Measurements from ENCODE around the gene TLR1.
"Not testable (repeated sequence)": the region's sequence is repeated elsewhere in the genome, so short reads cannot be mapped to it uniquely, and the experiment has no call there.

Gene TLR1

GRCh38 chr4:38806251-38806650 is 1.7 kb upstream of the TLR1 start:
- DNase-seq: not testable (repeated sequence)

DNA sequence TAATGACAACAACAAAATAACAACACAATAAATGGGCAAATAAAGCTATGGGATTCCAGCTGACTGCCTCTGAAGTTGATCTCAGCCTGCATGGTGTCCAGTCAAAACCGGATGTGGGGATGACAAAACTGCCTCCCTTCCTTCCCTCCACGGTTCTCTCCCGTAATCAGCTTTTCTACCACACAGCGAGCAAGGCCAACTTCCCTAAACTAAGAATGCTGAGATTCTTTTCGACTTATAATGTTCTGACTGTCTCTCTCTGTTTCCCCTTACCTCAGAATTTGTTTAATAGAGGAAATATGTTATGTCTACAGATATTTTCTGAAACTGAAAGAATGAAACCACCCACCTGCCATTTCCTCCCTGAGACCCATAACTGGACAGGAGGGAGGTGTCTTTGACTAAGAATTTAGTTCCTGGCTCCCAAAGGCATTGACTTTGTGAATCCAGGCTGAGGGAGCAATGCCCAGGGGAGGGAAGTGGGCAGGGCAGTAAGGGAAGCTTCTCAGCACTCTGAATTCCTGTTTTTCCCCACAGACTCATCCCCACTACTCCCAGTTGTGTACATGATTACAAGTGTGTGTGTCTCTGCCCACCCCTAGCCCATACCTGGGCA is 1.0 kb upstream of the TLR1 start:
- peak; percentile 49 for DNase-seq

DNA sequence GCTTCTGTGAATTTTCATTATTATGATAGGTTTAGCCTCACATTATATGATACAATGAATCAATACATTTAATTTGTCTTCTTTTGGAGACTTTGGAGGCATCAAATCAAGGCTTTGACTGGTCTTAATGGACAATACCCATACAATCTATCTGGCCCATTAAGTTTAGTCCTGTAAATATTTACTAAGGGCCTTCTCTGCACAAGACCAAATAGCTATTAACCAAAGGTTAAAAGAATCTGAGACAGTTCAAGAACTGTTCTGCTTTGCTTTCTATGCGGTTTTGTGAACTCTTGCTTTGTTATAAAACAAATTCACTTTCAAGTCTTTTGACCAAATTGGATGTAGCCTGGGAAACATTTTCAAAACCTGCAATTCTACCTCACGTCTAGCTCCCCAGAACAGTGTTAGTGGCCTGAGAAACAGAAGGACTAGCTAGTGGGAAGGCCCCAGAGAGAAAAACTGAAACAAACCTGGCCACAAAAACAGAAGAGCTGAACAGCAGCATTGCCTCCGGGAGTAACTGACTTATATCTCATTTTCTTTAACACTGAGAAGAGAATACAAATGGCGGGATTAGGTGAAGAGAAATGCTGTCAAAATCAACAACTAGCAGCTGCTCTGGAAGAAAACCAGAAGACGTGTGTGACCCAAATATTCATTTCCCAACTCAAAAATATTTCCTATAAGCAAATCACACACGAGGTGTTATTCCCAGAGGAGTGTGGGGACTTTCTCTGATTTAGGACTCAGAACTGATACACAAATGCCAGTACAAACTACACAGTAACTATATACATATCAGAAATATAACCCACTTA is 548 bp downstream of the TLR1 start:
- DNase-seq: peak; percentile 79

DNA sequence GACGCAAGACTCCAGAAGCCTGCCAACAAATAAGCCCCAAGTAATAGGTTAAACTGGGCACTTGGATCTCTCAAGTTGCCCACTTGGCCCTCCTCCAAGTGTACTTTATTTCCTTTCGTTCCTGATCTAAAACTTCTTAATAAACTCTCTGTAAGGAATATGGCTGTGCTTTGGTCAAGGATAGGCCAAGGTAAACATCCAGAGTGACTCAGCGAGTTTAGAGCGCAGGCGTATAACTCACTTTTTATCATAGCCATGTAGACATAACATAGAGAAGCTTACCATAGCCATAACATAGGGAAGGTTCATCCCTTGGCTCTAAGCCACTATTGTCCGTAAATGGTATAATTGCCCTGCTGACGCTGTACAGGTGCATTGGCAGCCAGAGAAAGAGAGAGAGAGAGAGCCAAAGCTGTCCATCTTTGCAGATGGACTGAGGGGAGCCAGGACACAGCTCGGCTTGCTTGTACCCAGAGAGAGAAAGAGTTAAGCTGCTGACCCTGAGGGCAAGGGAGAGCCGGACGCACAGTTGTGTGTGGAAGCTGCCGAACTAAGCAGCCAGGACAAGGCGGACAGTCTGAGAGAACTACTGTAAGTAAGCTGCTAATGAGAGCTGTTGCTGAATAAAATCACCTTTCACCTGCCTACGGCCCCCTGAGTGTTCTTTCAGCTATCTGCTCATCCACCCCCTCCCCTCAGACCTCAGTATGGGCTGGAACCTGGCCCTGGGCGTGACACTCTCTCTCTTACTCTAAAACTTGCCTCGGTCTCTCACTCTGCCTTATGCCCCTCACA is 1.8 kb downstream of the TLR1 start:
- DNase-seq: no peak

- DNase-seq: no peak
Observed at GRCh38 chr4:38800961-38801450, 3.6 kb downstream of the TLR1 start.

DNA sequence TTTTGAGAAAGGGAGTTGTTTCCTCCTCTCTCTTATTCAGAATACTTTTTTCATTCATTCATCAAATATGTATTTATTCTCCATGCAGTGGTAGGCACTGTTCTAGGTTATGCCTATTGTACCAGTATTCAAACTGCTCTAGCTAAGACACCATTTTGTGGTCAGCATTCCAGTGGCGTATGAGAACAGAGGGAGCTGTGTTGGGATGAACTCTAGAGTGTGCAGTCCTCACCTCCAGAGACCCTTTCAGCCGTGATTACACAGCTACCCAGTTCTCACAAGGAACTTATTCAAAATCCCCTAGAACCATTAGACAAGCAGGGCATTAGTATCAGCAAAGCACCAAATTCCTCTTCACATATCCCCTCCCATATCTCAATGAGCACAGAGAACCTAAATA is 4.2 kb downstream of the TLR1 start:
- DNase-seq: no peak

DNA sequence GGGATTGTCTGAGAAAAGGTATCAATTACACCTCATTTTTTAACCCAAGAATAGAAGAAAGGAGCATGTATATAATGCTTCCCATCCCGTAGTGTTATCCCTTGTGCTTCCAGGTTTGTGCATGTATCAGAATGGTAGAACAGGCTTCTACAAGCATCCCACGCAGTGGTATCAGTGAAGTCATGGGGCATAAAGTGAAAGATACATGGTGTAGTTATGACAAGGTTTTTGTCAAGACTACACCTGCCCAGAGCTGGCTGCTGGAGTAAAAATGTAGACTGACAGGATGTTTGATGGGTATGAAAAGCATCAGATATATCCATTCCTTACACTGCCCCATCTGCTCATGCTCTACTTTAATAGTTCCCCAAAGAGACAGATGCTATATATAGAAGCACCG is 9.5 kb downstream of the TLR1 start:
- no peak for DNase-seq

GRCh38 chr4:38794051-38794450 is 10.5 kb downstream of the TLR1 start:
- no peak for DNase-seq

DNA sequence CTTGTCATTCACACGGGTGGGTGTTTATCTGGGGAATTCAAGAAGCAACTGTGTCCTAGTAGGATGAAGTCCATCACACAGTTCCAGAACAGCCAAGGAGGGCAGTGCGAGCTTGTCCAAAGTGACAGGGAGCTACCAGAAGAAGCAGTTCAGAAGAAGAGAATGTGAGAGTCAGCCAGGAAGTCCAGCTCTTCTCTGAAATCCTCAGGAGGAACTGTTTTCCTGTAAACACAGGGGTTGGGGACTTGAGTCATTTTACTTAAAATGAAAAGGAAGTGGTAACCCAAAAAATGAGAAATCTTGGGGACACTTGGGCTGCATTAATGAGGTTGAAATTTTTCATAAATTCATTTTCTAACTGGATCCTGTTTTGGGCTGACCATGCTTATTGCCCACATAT is 13.6 kb downstream of the TLR1 start:
- peak; percentile 31 for DNase-seq

DNA sequence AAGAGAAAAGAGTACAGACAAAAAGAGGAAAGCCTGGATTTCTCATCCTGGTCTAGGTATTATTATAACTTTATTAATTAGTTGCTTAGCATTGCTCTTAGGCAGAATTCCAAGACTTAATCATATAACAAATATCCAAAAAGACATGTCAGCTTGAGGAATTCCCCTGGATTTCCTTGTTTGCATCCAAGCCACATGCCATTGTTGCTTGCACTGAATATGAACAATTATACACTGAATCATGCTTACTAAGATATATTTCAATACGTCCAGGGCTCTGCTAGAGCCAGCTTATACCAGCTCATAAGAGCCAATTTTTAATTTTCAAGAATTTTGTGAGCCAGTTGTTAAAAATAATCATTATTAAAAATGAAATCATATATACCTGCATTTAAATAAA is 16.3 kb downstream of the TLR1 start:
- no peak for DNase-seq

- no peak for DNase-seq
Observed at GRCh38 chr4:38787693-38788092, 16.9 kb downstream of the TLR1 start.

GRCh38 chr4:38785901-38786402 is 18.6 kb downstream of the TLR1 start:
- no peak for DNase-seq

DNA sequence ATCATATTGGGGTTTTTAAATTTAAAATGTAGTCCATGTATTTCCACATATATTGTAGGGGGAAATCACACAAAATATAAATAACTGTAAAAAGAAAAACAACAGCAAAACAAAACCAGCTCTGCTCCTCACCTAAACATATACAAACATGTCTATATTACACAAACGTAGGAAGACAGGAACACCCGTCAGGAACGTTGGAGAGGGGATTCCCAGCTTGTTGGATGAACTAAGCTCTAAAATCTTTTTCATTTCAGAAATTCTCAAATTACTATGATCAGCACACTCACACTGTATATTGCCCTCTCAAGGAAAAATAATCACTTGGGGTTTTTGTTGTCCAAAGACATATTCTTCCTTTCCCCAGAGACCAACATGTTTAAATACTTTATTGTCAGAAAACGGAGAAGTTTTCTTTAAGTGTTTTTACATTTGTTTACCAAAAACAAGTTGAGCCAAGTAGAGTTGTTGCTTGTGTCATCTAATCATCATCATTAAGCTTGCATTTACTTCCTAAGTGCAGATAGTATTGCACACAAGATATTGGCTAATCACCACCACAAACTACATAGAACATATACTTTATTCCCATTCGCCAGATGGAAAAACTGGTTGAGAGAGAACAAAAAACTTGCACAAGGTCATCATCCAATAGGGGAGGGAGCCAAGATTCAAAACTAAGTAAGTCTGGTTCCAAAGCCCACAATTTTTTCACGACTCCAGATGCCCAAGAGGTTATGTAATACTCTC is 19.4 kb downstream of the TLR1 start:
- no peak for DNase-seq

GRCh38 chr4:38784141-38784540 is 20.4 kb downstream of the TLR1 start:
- no peak for DNase-seq

DNA sequence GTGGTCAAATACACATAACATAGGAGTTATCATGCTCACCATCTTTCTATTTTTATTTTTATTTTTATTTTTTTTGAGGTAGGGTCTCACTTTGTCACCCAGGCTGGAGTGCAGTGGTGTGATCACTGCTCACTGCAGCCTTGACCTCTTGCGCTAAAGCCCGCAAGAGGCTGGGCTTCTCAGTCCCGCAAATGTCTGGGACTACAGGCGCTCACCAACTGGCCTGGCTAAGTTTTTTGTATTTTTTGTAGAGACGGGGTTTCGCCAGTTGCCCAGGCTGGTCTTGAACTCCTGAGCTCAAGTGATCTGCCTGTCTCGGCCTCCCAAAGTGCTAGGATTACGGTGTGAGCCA is 21.5 kb downstream of the TLR1 start:
- DNase-seq: no peak

DNA sequence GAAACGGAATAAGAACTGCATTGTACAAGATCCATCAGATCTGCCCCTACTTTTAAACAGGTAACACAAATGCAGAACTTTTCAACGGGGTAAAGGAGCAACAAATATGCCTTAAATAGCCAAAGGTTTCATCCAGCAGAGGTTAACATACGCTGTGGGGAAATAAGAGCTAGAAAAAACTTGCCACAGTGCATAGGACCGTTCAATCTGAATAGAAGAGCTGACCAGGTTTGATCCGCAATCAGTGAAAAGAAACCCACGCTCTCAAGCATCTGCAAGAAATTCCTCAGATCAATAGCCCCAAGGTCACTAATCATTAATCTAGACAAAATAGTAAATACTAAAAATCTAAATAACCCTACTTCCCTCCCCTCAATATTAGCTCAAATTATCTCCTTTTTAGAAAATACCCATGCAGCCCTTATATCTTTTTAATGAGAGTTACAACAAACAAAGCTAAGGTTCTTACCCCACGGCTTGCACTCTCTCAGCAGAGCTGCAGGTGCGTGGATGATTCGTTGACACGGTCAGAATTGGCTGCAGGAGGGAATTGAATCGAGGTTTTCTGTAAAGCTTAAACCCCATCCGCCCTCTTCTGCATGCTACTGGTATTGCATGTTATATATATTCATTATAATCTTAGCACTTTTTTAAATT is 22.0 kb downstream of the TLR1 start, which contains the start of gene TLR10:
Gene TLR10 (minus strand): TSS at position 539 of the 657 bp plus-strand sequence. CDS start 7,400 bp downstream, outside the sequence.
- DNase-seq: peak; percentile 53

- DNase-seq: no peak
Observed at GRCh38 chr4:38781854-38782261, 22.7 kb downstream of the TLR1 start.

DNA sequence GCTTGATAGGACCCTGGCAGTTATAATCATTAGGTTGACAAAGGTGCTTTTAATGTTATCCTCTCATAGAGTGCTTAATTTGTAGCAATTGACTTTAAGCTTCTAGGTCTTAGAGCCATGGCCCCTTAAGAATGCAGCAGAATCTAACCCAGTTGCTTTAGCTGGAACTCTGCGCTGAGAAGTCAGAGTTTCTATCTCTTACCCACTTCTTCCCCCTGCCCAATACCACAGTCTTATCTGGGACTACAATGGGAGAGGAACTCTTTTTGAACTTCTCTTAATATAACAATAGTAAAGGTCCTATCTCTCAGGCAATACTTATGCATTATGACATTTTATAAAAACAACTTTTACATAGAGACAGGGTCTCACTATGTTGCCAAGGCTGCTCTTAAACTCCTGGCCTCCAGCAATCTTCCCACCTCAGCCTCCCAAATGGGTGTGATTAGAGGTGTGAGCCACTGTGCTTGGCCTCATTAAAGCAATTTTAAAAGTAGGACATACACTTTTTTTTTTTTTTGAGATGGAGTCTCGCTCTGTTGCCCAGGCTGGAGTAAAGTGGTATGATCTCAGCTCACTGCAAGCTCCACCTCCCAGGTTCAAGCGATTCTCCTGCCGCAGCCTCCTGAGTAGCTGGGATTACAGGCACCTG is 23.6 kb downstream of the TLR1 start:
- DNase-seq: no peak

DNA sequence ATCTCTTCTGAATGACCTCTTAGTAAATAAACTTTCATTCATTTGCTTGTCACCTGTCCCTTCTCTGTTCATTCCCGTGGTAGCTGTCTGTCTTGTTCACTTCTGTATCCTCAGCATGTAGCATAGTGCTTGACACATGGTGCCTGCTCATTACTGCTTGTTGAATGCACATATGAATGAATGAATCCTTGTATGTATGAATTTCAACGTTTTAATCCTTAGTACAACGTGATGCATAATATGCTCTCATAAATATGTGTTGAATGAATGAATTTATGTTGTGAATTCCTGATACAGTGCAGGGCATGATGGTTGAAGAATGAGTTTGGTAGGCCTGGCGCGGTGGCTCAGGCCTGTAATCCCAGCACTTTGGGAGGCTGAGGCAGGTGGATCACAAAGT is 24.8 kb downstream of the TLR1 start:
- no peak for DNase-seq

DNA sequence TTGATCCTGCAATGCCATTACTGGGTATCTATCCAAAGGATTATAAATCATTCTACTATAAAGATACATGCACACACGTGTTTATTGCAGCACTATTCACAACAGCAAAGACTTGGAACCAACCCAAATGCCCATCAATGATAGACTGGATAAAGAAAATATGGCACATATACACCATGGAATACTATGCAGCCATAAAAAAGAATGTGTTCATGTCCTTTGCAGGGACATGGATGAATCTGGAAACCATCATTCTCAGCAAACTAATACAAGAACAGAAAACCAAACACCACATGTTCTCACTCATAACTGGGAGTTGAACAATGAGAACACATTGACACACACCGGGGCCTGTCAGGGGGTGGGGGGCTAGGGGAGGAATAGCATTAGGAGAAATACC is 26.7 kb downstream of the TLR1 start:
- not testable (repeated sequence) for DNase-seq

- no peak for DNase-seq
Observed at GRCh38 chr4:38775326-38775725, 29.3 kb downstream of the TLR1 start.

Measured in activated CD4-positive, alpha-beta T cell treated with anti-CD3 and anti-CD28 coated beads, Interleukin-2, amount 50 U/mL, for 16 hours (primary cell).